Activated CD4-positive, alpha-beta memory T cell treated with anti-CD3 and anti-CD28 coated beads, Interleukin-2, amount 10 ng/mL, durations not matched to agents 7 days and 5 days (primary cell): ENCODE data around the gene PDE6B. TPM values are rescaled to one million over a fixed set of nuclear protein-coding genes. Genes with fewer than 3 reads are reported as not detected.
A peak's percentile ranks its signal among the peaks of the same experiment; 100 is the strongest.
"Not testable (repeated sequence)": the region's sequence is repeated elsewhere in the genome, so short reads cannot be mapped to it uniquely, and the experiment has no call there.

Experiments
- CTCF ChIA-PET: fragments of 350-600 bp; sonication (Branson Sonifier 250); formaldehyde crosslinking; loops from one replicate; lab custom pipeline; 2021; ENCODE audit warnings: antibody characterized with exemption, inconsistent platforms; lab: Charles Lee
- POLR2A ChIA-PET: fragments of 350-600 bp; sonication (Branson Sonifier 250); formaldehyde crosslinking; loops from one replicate; lab custom pipeline; 2021; ENCODE audit warnings: antibody characterized with exemption; lab: Charles Lee
- DNase-seq: peaks from one replicate; pipeline ENCODE4 v3.0.0-alpha.2; 2020
- H3K27ac Mint-ChIP-seq: one replicate; pipeline ENCODE4 v1.8.0; 2021; ENCODE audit warnings: mild to moderate bottlenecking, mixed read lengths
- H3K27me3 Mint-ChIP-seq: one replicate; pipeline ENCODE4 v1.8.0; 2021; ENCODE audit warnings: mixed read lengths
- H3K36me3 Mint-ChIP-seq: one replicate; pipeline ENCODE4 v1.8.0; 2021; ENCODE audit warnings: low read depth, mixed read lengths
- H3K4me1 Mint-ChIP-seq: one replicate; pipeline ENCODE4 v1.8.0; 2021; ENCODE audit warnings: mixed read lengths
- H3K4me3 Mint-ChIP-seq: one replicate; pipeline ENCODE4 v1.8.0; 2021; ENCODE audit warnings: mild to moderate bottlenecking, mixed read lengths
- H3K9me3 Mint-ChIP-seq: one replicate; pipeline ENCODE4 v1.8.0; 2021; ENCODE audit warnings: mixed read lengths
- total RNA-seq, 2 experiments: library from RNA; stranded (reverse); gene quantifications; one replicate each; pipeline ENCODE4 v1.2.3, GENCODE V29; 2021

PDE6B gene
- total RNA-seq, 2 experiments from 2014 or later: 13.3 to 16.4 TPM

GRCh38 chr4:589219-589963, 36.0 kb upstream of the PDE6B start:
- POLR2A ChIA-PET: no interaction called here
- no peak for DNase-seq
- no peak overlapping the region for H3K27ac Mint-ChIP-seq
- H3K36me3 Mint-ChIP-seq: peaks cover 4% of the 10 kb centered on the region
- CTCF ChIA-PET: no interaction called here
- no peaks in the 10 kb centered on the region for H3K27me3 Mint-ChIP-seq
- no peaks in the 10 kb centered on the region for H3K4me1 Mint-ChIP-seq
- H3K9me3 Mint-ChIP-seq: peaks cover 34% of the 10 kb centered on the region
- H3K4me3 Mint-ChIP-seq: no peak overlapping the region

- POLR2A ChIA-PET: no interaction called here
- H3K27me3 Mint-ChIP-seq: peaks cover 2% of the 10 kb centered on the region
- peaks cover 4% of the 10 kb centered on the region for H3K36me3 Mint-ChIP-seq
Observed at GRCh38 chr4:590313-590841, 35.0 kb upstream of the PDE6B start.

DNA sequence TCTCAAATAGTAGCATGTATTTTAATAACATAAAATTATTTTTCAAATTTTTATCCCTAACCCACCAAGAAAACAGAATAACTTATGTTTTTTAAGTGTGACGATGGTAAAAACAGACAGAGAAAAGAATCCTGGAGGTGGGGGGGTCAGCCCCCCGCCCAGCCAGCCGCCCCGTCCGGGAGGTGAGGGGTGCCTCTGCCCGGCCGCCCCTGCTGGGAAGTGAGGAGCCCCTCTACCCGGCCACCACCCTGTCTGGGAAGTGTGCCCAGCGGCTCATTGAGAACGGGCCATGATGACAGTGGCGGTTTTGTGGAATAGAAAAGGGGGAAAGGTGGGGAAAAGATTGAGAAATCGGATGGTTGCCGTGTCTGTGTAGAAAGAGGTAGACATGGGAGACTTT, 33.2 kb upstream of the PDE6B start:
- POLR2A ChIA-PET, H3K27ac Mint-ChIP-seq, H3K4me3 Mint-ChIP-seq, DNase-seq, H3K4me1 Mint-ChIP-seq, CTCF ChIA-PET, H3K36me3 Mint-ChIP-seq: not testable (repeated sequence)
- Mint-ChIP-seq H3K27me3 (peaks cover 12% of the 10 kb centered on the region), H3K9me3 (peaks cover 38% of the 10 kb centered on the region)

More at GRCh38 chr4:590313-590841, 35.0 kb upstream of the PDE6B start:
- no peak for DNase-seq
- CTCF ChIA-PET: no interaction called here
- H3K9me3 Mint-ChIP-seq: peaks cover 39% of the 10 kb centered on the region
- no peak overlapping the region for H3K4me3 Mint-ChIP-seq
- no peak overlapping the region for H3K27ac Mint-ChIP-seq
- no peaks in the 10 kb centered on the region for H3K4me1 Mint-ChIP-seq

DNA sequence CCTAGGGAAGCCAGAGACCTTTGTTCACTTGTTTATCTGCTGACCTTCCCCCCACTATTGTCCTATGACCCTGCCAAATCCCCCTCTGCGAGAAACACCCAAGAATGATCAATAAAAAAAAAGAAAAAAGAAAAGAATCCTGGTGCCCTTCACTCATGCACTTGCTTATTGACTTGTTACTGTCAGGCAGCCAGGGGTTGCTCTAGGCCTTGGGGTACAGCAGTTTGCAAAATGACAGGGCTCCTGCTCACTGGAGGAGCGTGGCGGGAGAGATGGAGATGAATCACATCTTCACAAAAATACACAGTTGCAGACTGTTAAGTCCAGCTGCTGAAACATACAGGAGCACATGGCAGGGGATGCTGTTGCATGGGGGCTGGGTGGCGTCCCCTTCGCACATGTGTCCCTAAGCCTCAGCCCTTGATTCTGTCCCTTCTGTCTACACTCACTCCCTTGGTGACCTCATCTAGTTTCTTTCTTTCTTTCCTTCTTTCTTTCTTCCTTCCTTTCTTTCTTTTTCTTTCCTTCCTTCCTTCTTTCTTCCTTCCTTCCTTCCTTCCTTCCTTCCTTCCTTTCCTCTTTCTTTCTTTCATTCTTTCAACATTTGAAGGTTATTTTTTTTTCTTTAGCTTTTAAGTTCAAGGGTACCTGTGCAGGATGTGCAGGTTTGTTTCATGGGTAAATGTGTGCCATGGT, 32.4 kb upstream of the PDE6B start:
- Mint-ChIP-seq H3K4me1 (no peaks in the 10 kb centered on the region), H3K27ac (no peak overlapping the region), H3K4me3 (no peak overlapping the region), H3K27me3 (peaks cover 12% of the 10 kb centered on the region), H3K36me3 (peaks cover 4% of the 10 kb centered on the region), H3K9me3 (peaks cover 35% of the 10 kb centered on the region)
- POLR2A ChIA-PET: no interaction called here
- CTCF ChIA-PET: no interaction called here
- no peak for DNase-seq

- ChIA-PET CTCF (no interaction called here), POLR2A (no interaction called here)
- peaks cover 12% of the 10 kb centered on the region for H3K27me3 Mint-ChIP-seq
- no peaks in the 10 kb centered on the region for H3K36me3 Mint-ChIP-seq
- H3K4me3 Mint-ChIP-seq: no peak overlapping the region
- H3K4me1 Mint-ChIP-seq: no peaks in the 10 kb centered on the region
- no peak for DNase-seq
- H3K9me3 Mint-ChIP-seq: peaks cover 21% of the 10 kb centered on the region
- H3K27ac Mint-ChIP-seq: no peak overlapping the region
Observed at GRCh38 chr4:598925-599324, 26.4 kb upstream of the PDE6B start.

DNA sequence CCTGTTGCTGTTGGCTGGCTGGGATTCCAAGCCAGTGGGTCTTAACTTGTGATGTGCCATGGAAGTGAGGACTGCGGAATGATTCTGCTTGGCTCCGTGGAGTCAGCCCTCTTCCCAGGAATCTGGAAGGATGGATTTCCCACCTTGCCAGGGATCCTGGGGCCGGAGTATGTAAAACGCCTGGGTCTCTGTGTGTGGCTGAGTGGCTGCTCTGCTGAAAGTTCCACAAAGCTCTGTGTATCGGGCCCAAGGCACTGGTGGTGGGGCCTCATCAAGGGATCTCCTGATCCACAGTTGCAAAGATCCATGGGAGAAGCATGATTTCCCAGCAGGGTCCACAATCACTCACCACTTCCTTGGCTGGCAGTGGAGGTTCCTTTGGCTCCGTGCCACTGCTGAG, 25.2 kb upstream of the PDE6B start:
- H3K4me3 Mint-ChIP-seq: no peak overlapping the region
- peaks cover 12% of the 10 kb centered on the region for H3K27me3 Mint-ChIP-seq
- H3K4me1 Mint-ChIP-seq: no peaks in the 10 kb centered on the region
- H3K27ac Mint-ChIP-seq: no peak overlapping the region
- H3K36me3 Mint-ChIP-seq: no peaks in the 10 kb centered on the region
- CTCF ChIA-PET: no interaction called here
- POLR2A ChIA-PET: no interaction called here
- DNase-seq: no peak
- peaks cover 17% of the 10 kb centered on the region for H3K9me3 Mint-ChIP-seq

DNA sequence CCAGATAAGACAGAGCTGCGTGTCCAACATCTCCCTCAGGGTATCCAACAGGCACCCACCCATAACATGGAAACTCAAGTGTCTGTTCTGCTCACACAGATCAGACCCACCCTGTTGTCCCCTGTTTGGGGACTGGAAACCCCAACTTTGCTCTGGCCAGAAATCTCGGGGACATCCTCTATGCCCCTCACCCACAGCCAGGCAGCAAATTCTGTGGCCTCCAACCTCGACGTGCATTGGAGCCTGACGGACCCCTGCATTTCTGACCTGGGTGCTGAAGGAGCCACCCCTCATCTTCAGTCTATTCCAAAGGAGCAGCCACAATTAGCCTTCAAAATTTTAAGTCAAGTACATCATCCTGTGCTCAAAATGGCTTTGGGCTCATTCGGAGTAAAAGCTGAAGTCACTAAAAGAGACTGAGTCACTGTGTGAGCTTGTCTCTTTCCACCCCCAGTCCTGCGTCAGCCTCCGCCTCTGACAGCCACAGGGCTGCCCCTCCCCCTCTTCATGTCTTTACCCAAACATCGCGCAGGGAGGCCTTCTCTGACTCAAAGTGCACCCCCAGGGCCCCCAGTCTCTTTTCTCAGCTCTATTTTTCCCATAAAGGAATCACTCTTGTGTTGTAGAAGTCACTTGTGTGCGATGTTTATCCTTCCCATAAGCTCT, 24.4 kb upstream of the PDE6B start:
- Mint-ChIP-seq H3K4me1 (no peaks in the 10 kb centered on the region), H3K36me3 (no peaks in the 10 kb centered on the region), H3K27me3 (peaks cover 7% of the 10 kb centered on the region), H3K9me3 (peaks cover 16% of the 10 kb centered on the region), H3K27ac (no peak overlapping the region), H3K4me3 (no peak overlapping the region)
- DNase-seq: no peak
- ChIA-PET POLR2A (no interaction called here), CTCF (no interaction called here)

DNA sequence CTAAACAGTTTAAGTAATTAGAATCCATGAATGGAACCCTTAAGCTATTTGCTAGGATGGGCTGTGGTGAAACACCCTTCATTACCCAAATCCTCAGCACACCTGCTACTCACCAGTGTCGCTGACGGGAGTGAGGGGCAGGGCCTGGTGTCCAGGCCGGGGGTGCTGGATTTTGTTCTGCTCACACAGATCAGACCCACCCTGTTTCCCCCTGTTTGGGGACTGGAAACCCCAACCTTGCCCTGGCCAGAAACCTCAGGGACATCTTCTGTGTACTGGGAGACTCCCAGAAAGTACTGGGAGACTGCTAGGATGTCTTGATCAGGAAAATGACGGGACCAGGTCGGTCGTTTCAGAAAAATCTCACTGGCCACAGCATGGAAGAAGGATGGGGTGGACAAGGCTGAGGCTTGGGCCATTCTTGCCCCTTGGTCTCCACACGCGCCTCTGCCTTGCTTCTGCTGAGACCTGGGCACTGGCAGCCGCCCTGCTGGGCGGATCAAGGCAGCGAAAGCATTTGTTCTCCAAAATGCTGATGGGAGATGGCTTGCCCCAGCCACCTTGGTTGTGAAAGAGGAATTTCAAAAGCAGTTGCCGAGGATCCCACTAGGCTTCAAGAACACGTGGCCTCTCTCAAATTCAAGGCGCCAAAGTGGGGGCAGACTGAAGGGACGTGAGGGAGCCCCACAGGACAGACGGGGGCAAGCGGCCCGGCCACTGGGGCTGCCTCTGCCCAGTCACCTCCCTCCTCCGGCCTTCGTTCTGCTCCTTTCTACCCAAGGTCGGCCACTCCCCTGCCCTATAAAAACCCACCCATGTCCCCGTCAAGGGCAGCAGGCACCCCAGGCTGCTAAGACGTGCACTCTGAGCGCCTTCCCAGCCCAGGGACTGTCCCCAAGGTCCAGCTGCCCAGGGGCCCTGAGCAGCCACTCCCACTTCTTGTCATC, 23.5 kb upstream of the PDE6B start:
- Mint-ChIP-seq H3K36me3 (no peaks in the 10 kb centered on the region), H3K4me1 (no peaks in the 10 kb centered on the region), H3K27me3 (peaks cover 2% of the 10 kb centered on the region), H3K9me3 (peaks cover 13% of the 10 kb centered on the region), H3K4me3 (no peak overlapping the region), H3K27ac (no peak overlapping the region)
- ChIA-PET CTCF (no interaction called here), POLR2A (no interaction called here)
- DNase-seq: no peak

DNA sequence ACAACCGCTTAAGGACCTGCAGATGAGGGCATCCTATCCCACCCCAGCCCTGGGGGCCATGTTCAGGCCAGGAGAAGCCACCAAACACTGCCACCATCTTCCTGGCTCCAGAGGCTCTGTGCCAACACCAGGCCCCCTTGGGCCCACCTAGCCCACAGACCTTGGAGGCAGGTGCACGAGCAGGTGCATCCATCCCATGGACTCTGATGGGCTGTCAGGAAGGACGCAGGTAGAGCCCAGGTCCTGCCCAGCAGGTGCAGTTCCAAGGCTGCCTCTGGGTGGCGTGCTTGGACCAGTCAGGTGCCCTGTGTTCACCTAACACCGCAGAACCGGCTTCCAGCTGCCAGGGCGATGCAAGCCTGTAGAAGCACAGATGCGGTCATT, 22.8 kb upstream of the PDE6B start:
- Mint-ChIP-seq H3K4me1 (no peaks in the 10 kb centered on the region), H3K27ac (no peak overlapping the region), H3K27me3 (no peaks in the 10 kb centered on the region), H3K4me3 (no peak overlapping the region), H3K9me3 (peaks cover 13% of the 10 kb centered on the region), H3K36me3 (no peaks in the 10 kb centered on the region)
- CTCF ChIA-PET: interaction anchor here (1.1 kb wide), 1 partner anchor 72 kb away, joined by 3 read pairs; the partner anchor contains the start of genes ATP5ME and MYL5
- POLR2A ChIA-PET: no interaction called here
- peak; percentile 34 for DNase-seq

GRCh38 chr4:604131-604530, 21.2 kb upstream of the PDE6B start:
- H3K27me3 Mint-ChIP-seq: no peaks in the 10 kb centered on the region
- CTCF ChIA-PET: no interaction called here
- POLR2A ChIA-PET: no interaction called here
- peaks cover 13% of the 10 kb centered on the region for H3K9me3 Mint-ChIP-seq
- DNase-seq: no peak
- no peaks in the 10 kb centered on the region for H3K4me1 Mint-ChIP-seq
- H3K27ac Mint-ChIP-seq: no peak overlapping the region
- H3K36me3 Mint-ChIP-seq: no peaks in the 10 kb centered on the region
- H3K4me3 Mint-ChIP-seq: no peak overlapping the region

DNA sequence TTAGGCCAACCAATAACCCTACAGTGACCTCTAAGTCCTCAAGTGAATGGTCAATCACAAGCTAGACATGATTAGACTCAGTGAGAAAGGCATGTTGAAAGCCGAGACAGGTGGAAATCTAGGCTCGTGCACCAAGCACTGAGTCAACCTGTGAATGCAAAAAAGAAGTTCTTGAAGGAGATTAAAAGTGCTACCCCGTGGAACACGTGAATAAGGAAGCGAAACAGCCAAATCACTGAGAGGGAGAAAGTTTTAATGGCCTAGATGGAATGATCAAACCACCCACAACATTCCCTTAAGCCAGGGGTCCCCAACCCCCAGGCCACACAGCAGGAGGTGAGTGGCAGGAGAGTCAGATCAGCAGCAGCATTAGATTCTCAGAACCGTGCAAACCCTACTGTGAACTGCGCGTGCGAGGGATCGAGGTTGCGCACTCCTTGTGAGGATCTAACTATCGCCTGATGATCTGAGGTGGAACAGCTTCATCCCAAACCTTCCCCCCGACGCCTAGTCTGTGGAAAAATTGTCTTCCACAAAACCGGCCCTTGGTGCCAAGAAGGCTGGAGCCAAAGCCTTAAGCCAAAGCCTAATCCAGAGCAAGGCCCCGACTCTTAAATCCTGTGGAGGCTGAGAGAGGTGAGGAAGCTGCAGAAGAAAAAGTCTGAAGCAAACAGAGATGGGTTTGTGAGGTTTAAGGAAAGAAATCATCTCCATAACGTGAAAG, 19.5 kb upstream of the PDE6B start:
- H3K4me1 Mint-ChIP-seq: no peaks in the 10 kb centered on the region
- H3K9me3 Mint-ChIP-seq: peaks cover 13% of the 10 kb centered on the region
- H3K27ac Mint-ChIP-seq: no peak overlapping the region
- H3K36me3 Mint-ChIP-seq: no peaks in the 10 kb centered on the region
- ChIA-PET POLR2A (no interaction called here), CTCF (no interaction called here)
- DNase-seq: no peak
- H3K27me3 Mint-ChIP-seq: peaks cover 4% of the 10 kb centered on the region
- no peak overlapping the region for H3K4me3 Mint-ChIP-seq

- ChIA-PET CTCF (no interaction called here), POLR2A (no interaction called here)
- Mint-ChIP-seq H3K4me3 (no peak overlapping the region), H3K4me1 (no peaks in the 10 kb centered on the region), H3K27ac (no peak overlapping the region), H3K9me3 (peaks cover 13% of the 10 kb centered on the region), H3K36me3 (no peaks in the 10 kb centered on the region), H3K27me3 (peaks cover 4% of the 10 kb centered on the region)
- no peak for DNase-seq
Observed at GRCh38 chr4:608236-608635, 17.1 kb upstream of the PDE6B start.
